Stimulated activated memory B cell treated with anti-CD40 and anti-IgM and Interleukin-4, amounts not matched to agents 10 μg/mL and 1 μg/mL and 100 μg/mL, for 72 hours (primary cell): Measurements from ENCODE around the gene STK24.

ENCODE experiments used
- ATAC-seq: fragments of 150-1000 bp; cut with Tn5 transposase; 2 replicates; pipeline ENCODE4 v1.10.0; 2021
- H3K27ac Mint-ChIP-seq: one replicate; pipeline ENCODE4 v1.8.0; 2022; ENCODE audit warnings: mild to moderate bottlenecking, mixed read lengths
- H3K27me3 Mint-ChIP-seq: one replicate; pipeline ENCODE4 v1.8.0; 2022; ENCODE audit warnings: mixed read lengths
- H3K36me3 Mint-ChIP-seq: one replicate; pipeline ENCODE4 v1.8.0; 2022; ENCODE audit warnings: mixed read lengths
- H3K4me1 Mint-ChIP-seq: one replicate; pipeline ENCODE4 v1.8.0; 2022; ENCODE audit warnings: mixed read lengths
- H3K4me3 Mint-ChIP-seq: one replicate; pipeline ENCODE4 v1.8.0; 2022; ENCODE audit warnings: mild to moderate bottlenecking, moderate library complexity, mixed read lengths
- H3K9me3 Mint-ChIP-seq: one replicate; pipeline ENCODE4 v1.8.0; 2022; ENCODE audit warnings: mixed read lengths

STK24 gene

GRCh38 chr13:98549006-98549727 is 27.7 kb downstream of the STK24 start:
- no peaks in the 10 kb centered on the region for H3K9me3 Mint-ChIP-seq
- peaks cover 97% of the 10 kb centered on the region for H3K4me1 Mint-ChIP-seq
- H3K36me3 Mint-ChIP-seq = peaks cover 37% of the 10 kb centered on the region
- H3K27ac Mint-ChIP-seq = peak overlapping the region; percentile 80
- ATAC-seq = no peak
- H3K27me3 Mint-ChIP-seq = no peaks in the 10 kb centered on the region
- no peak overlapping the region for H3K4me3 Mint-ChIP-seq

GRCh38 chr13:98548230-98548629 is 28.7 kb downstream of the STK24 start:
- no peaks in the 10 kb centered on the region for H3K27me3 Mint-ChIP-seq
- H3K36me3 Mint-ChIP-seq = peaks cover 37% of the 10 kb centered on the region
- no peak for ATAC-seq
- no peaks in the 10 kb centered on the region for H3K9me3 Mint-ChIP-seq
- peaks cover 97% of the 10 kb centered on the region for H3K4me1 Mint-ChIP-seq
- peak overlapping the region; percentile 58 for H3K27ac Mint-ChIP-seq
- no peak overlapping the region for H3K4me3 Mint-ChIP-seq

- Mint-ChIP-seq H3K4me1 (peaks cover 97% of the 10 kb centered on the region), H3K36me3 (peaks cover 37% of the 10 kb centered on the region), H3K9me3 (no peaks in the 10 kb centered on the region), H3K4me3 (no peak overlapping the region), H3K27me3 (no peaks in the 10 kb centered on the region), H3K27ac (peak overlapping the region; percentile 69)
- ATAC-seq = no peak
Measured at GRCh38 chr13:98547455-98547854, 29.5 kb downstream of the STK24 start.

- Mint-ChIP-seq H3K9me3 (no peaks in the 10 kb centered on the region), H3K4me1 (peaks cover 97% of the 10 kb centered on the region), H3K36me3 (peaks cover 28% of the 10 kb centered on the region), H3K27ac (peak overlapping the region; percentile 69), H3K27me3 (no peaks in the 10 kb centered on the region), H3K4me3 (no peak overlapping the region)
- no peak for ATAC-seq
Measured at GRCh38 chr13:98546402-98546801, 30.5 kb downstream of the STK24 start.

- Mint-ChIP-seq H3K27me3 (no peaks in the 10 kb centered on the region), H3K36me3 (peaks cover 16% of the 10 kb centered on the region), H3K9me3 (no peaks in the 10 kb centered on the region), H3K27ac (peak overlapping the region; percentile 86), H3K4me1 (peaks cover 97% of the 10 kb centered on the region), H3K4me3 (peak overlapping the region; percentile 68)
- no peak for ATAC-seq
Measured at GRCh38 chr13:98544104-98544710, 32.7 kb downstream of the STK24 start.

- peak; percentile 69 for ATAC-seq
- peaks cover 97% of the 10 kb centered on the region for H3K4me1 Mint-ChIP-seq
- H3K27ac Mint-ChIP-seq = peak overlapping the region; percentile 86
- H3K4me3 Mint-ChIP-seq = peak overlapping the region; percentile 68
- H3K36me3 Mint-ChIP-seq = peaks cover 22% of the 10 kb centered on the region
- H3K9me3 Mint-ChIP-seq = no peaks in the 10 kb centered on the region
- no peaks in the 10 kb centered on the region for H3K27me3 Mint-ChIP-seq
Measured at GRCh38 chr13:98543378-98544103, 33.4 kb downstream of the STK24 start.

GRCh38 chr13:98542568-98543377 is 34.1 kb downstream of the STK24 start:
- peak overlapping the region; percentile 86 for H3K27ac Mint-ChIP-seq
- no peaks in the 10 kb centered on the region for H3K27me3 Mint-ChIP-seq
- peak overlapping the region; percentile 68 for H3K4me3 Mint-ChIP-seq
- H3K36me3 Mint-ChIP-seq = peaks cover 22% of the 10 kb centered on the region
- peaks cover 97% of the 10 kb centered on the region for H3K4me1 Mint-ChIP-seq
- no peaks in the 10 kb centered on the region for H3K9me3 Mint-ChIP-seq
- peak; percentile 79 for ATAC-seq

GRCh38 chr13:98541701-98542203 is 35.2 kb downstream of the STK24 start:
- Mint-ChIP-seq H3K4me3 (no peak overlapping the region), H3K27me3 (no peaks in the 10 kb centered on the region), H3K36me3 (peaks cover 23% of the 10 kb centered on the region), H3K4me1 (peaks cover 97% of the 10 kb centered on the region), H3K27ac (peak overlapping the region; percentile 86), H3K9me3 (no peaks in the 10 kb centered on the region)
- no peak for ATAC-seq

- peaks cover 27% of the 10 kb centered on the region for H3K36me3 Mint-ChIP-seq
- H3K27me3 Mint-ChIP-seq = no peaks in the 10 kb centered on the region
- no peak overlapping the region for H3K4me3 Mint-ChIP-seq
- no peak for ATAC-seq
- H3K4me1 Mint-ChIP-seq = peaks cover 97% of the 10 kb centered on the region
- H3K9me3 Mint-ChIP-seq = no peaks in the 10 kb centered on the region
- H3K27ac Mint-ChIP-seq = peak overlapping the region; percentile 86
Measured at GRCh38 chr13:98541191-98541590, 35.7 kb downstream of the STK24 start.

GRCh38 chr13:98540476-98540875 is 36.4 kb downstream of the STK24 start:
- no peak for ATAC-seq
- no peak overlapping the region for H3K4me3 Mint-ChIP-seq
- H3K9me3 Mint-ChIP-seq = no peaks in the 10 kb centered on the region
- H3K27ac Mint-ChIP-seq = peak overlapping the region; percentile 86
- no peaks in the 10 kb centered on the region for H3K27me3 Mint-ChIP-seq
- peaks cover 97% of the 10 kb centered on the region for H3K4me1 Mint-ChIP-seq
- peaks cover 27% of the 10 kb centered on the region for H3K36me3 Mint-ChIP-seq

GRCh38 chr13:98539666-98540065 is 37.2 kb downstream of the STK24 start:
- H3K36me3 Mint-ChIP-seq = peaks cover 27% of the 10 kb centered on the region
- no peak overlapping the region for H3K4me3 Mint-ChIP-seq
- peaks cover 97% of the 10 kb centered on the region for H3K4me1 Mint-ChIP-seq
- ATAC-seq = no peak
- no peaks in the 10 kb centered on the region for H3K27me3 Mint-ChIP-seq
- peak overlapping the region; percentile 86 for H3K27ac Mint-ChIP-seq
- no peaks in the 10 kb centered on the region for H3K9me3 Mint-ChIP-seq

GRCh38 chr13:98538876-98539275 is 38.0 kb downstream of the STK24 start:
- Mint-ChIP-seq H3K27ac (peak overlapping the region; percentile 86), H3K9me3 (no peaks in the 10 kb centered on the region)

GRCh38 chr13:98537740-98538139 is 39.2 kb downstream of the STK24 start:
- no peak for ATAC-seq
- no peaks in the 10 kb centered on the region for H3K27me3 Mint-ChIP-seq
- no peaks in the 10 kb centered on the region for H3K9me3 Mint-ChIP-seq
- H3K4me3 Mint-ChIP-seq = no peak overlapping the region
- H3K4me1 Mint-ChIP-seq = peaks cover 94% of the 10 kb centered on the region
- peak overlapping the region; percentile 73 for H3K27ac Mint-ChIP-seq
- peaks cover 33% of the 10 kb centered on the region for H3K36me3 Mint-ChIP-seq

More at GRCh38 chr13:98538876-98539275, 38.0 kb downstream of the STK24 start:
- no peak overlapping the region for H3K4me3 Mint-ChIP-seq
- no peak for ATAC-seq
- H3K4me1 Mint-ChIP-seq = peaks cover 97% of the 10 kb centered on the region
- peaks cover 30% of the 10 kb centered on the region for H3K36me3 Mint-ChIP-seq
- H3K27me3 Mint-ChIP-seq = no peaks in the 10 kb centered on the region

GRCh38 chr13:98537306-98537705 is 39.6 kb downstream of the STK24 start:
- ATAC-seq = no peak
- H3K36me3 Mint-ChIP-seq = peaks cover 33% of the 10 kb centered on the region
- no peak overlapping the region for H3K4me3 Mint-ChIP-seq
- peaks cover 94% of the 10 kb centered on the region for H3K4me1 Mint-ChIP-seq
- H3K27me3 Mint-ChIP-seq = no peaks in the 10 kb centered on the region
- H3K9me3 Mint-ChIP-seq = no peaks in the 10 kb centered on the region
- H3K27ac Mint-ChIP-seq = peak overlapping the region; percentile 73

GRCh38 chr13:98536729-98537128 is 40.2 kb downstream of the STK24 start:
- ATAC-seq = peak; percentile 8
- Mint-ChIP-seq H3K27ac (peak overlapping the region; percentile 73), H3K36me3 (peaks cover 33% of the 10 kb centered on the region), H3K27me3 (no peaks in the 10 kb centered on the region), H3K9me3 (no peaks in the 10 kb centered on the region), H3K4me3 (no peak overlapping the region), H3K4me1 (peaks cover 94% of the 10 kb centered on the region)
